ENCODE data around the gene WDR4.

GRCh38 chr21:42887326-42887725, 8.0 kb upstream of the WDR4 start:
- no peak for TF ChIP-seq CTCF (IDR thresholded peaks at IDR 0.05)
- TF ChIP-seq EZH2 (IDR thresholded peaks at IDR 0.05), result no peak
